ENCODE results near the gene DGKQ.
A peak's percentile ranks its signal among the peaks of the same experiment; 100 is the strongest.

Gene DGKQ

DNA sequence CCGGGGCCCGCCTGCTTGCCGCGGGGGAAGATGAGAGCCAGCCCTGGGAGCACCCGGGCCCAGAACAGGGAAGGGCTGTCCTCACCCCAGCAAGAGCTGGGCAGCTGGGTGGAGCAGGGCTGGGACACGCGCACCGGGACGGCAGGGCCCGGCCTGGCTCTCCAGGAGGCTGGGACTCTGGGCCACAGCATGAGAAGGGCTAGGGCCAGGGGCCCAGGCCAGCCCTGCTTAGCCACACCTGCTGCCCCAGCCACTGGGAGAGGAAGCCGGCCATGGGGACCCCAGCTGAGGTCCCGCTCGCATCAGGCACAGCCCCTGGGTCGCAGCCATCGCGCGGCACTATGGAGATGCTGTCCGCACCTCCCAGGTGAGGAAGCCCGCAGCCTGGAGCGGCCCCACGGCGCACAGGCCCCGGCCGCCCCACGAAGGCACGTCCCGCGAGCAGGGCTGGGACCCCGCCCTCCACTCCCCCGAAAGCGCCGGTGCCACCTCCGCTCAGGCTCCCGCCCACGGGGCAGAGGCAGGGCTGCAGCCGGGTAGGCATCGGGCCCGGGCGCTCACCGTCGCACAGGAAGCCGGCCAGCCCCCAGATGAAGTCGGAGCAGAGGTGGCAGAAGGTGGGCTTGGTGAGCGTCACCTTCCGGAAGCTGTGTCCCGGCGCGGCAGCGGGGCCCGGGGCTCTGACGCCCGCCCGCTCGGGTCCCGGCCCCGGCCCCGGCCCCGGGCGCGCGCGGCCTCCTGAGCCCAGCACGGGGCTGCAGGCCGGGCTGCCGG, 531 bp downstream of the DGKQ start:
- Histone ChIP-seq H3K36me3 (ENCODE audit: control insufficient read depth in 1 of 2, insufficient read depth in 2 of 2, low read length in 2 of 2) (no peaks in the 10 kb centered on the region), H3K27ac (ENCODE audit: low read depth, low read length) (no peak overlapping the region), H3K4me2 (ENCODE audit: low read length) (peak overlapping the region; percentile 78), H4K91ac (ENCODE audit: low read depth, low read length) (peak overlapping the region; percentile 41), H3K79me1 (ENCODE audit: low read length) (peaks cover 4% of the 10 kb centered on the region), H3K27me3 (ENCODE audit: insufficient read depth, low read length) (peaks cover 23% of the 10 kb centered on the region), H3K79me2 (ENCODE audit: control insufficient read depth, insufficient read depth, low read length, poor library complexity) (no peaks in the 10 kb centered on the region), H2BK5ac (ENCODE audit: low read depth, low read length, poor library complexity) (no peak overlapping the region), H3K18ac (ENCODE audit: low read length) (peak overlapping the region; percentile 68), H3K4me3 (ENCODE audit: low read depth, low read length) (peak overlapping the region; percentile 71), H2BK12ac (ENCODE audit: low read length) (peak overlapping the region; percentile 34), H3K14ac (ENCODE audit: low read length) (peak overlapping the region; percentile 85), H4K8ac (ENCODE audit: low read depth, low read length) (peak overlapping the region; percentile 80), H3K23ac (ENCODE audit: low read length) (no peak overlapping the region), H4K12ac (ENCODE audit: low read depth, low read length) (peak overlapping the region; percentile 67), H3K4me1 (ENCODE audit: control insufficient read depth in 1 of 2, insufficient read depth in 2 of 2, low read length in 2 of 2) (peaks cover 9 to 10% of the 10 kb centered on the region in 2 experiments), H3K4ac (ENCODE audit: low read depth, low read length) (peak overlapping the region; percentile 20), H2AFZ (ENCODE audit: insufficient read depth, low read length, poor library complexity) (peak overlapping the region; percentile 94), H3K9me3 (ENCODE audit: insufficient read depth, low read depth, low read length) (peaks cover 23% of the 10 kb centered on the region), H2BK120ac (ENCODE audit: insufficient read depth, low read length, poor library complexity) (no peak overlapping the region), H2AK5ac (ENCODE audit: low read length) (peak overlapping the region; percentile 26), H3K9ac (ENCODE audit: low read length) (peak overlapping the region; percentile 73)
- DNase-seq, result peak in 1 of 2 donors; percentile 22
- no CpG with 5 or more reads among the region's 65 CpGs for WGBS (ENCODE audit: extremely low coverage, insufficient coverage, insufficient read length)

DNA sequence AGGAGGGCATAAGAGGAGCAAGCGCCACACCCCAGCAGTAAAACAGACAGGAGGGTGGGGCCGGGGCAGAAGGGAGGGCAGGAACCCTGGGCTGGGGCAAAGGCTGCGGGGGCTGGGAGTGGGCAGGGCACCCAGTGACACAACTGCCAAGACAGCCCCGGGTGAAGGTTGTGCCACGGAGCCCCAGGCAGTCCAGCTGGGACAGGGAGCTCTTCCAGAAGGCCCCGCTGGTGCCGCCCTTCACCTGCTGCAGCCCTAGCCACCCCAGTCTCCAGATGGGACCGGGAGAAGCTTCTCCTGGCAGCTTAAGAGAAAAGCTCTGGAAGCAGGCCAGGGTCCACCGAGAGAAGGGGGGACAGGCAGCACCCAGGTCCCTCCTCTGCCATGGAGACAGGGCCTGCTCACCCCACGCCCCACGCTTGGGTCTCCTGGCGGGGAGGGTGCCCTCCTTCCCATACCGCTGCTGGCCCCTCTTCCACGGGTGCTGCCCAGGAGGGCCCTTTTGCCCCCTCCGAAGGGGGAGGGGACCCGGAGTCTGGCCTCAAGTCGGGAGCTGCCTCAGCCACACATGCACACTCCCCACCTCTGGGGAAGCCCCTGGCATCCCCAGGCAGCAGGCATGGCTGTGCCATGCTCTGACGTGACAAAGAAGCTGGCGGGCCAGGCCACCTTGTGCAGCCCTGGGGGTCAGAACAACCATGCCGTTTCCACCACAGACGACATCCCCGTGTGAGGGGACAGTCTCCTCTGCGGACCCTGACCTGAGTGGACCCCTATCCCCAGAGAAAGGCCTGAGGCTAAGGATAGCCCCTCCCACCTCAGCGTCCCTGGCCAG, 1.5 kb downstream of the DGKQ start:
- no peaks in the 10 kb centered on the region for H3K36me3 ChIP-seq (ENCODE audit: control insufficient read depth in 1 of 2, insufficient read depth in 2 of 2, low read length in 2 of 2)
- H3K23ac ChIP-seq (ENCODE audit: low read length), result peak overlapping the region; percentile 1
- peaks cover 9 to 13% of the 10 kb centered on the region in 2 experiments for H3K4me1 ChIP-seq (ENCODE audit: control insufficient read depth in 1 of 2, insufficient read depth in 2 of 2, low read length in 2 of 2)
- no peak overlapping the region for H2AFZ ChIP-seq (ENCODE audit: insufficient read depth, low read length, poor library complexity)
- no peak for DNase-seq
- H4K91ac ChIP-seq (ENCODE audit: low read depth, low read length), result no peak overlapping the region
- H3K4me2 ChIP-seq (ENCODE audit: low read length), result peak overlapping the region; percentile 78
- no peak overlapping the region for H2AK5ac ChIP-seq (ENCODE audit: low read length)
- no peak overlapping the region for H4K8ac ChIP-seq (ENCODE audit: low read depth, low read length)
- no peak overlapping the region for H2BK12ac ChIP-seq (ENCODE audit: low read length)
- H3K4me3 ChIP-seq (ENCODE audit: low read depth, low read length), result no peak overlapping the region
- H3K9ac ChIP-seq (ENCODE audit: low read length), result no peak overlapping the region
- no peak overlapping the region for H3K18ac ChIP-seq (ENCODE audit: low read length)
- no CpG with 5 or more reads among the region's 24 CpGs for WGBS (ENCODE audit: extremely low coverage, insufficient coverage, insufficient read length)
- H3K79me2 ChIP-seq (ENCODE audit: control insufficient read depth, insufficient read depth, low read length, poor library complexity), result no peaks in the 10 kb centered on the region
- H3K79me1 ChIP-seq (ENCODE audit: low read length), result peaks cover 4% of the 10 kb centered on the region
- H3K9me3 ChIP-seq (ENCODE audit: insufficient read depth, low read depth, low read length), result peaks cover 23% of the 10 kb centered on the region
- H2BK5ac ChIP-seq (ENCODE audit: low read depth, low read length, poor library complexity), result no peak overlapping the region
- peaks cover 28% of the 10 kb centered on the region for H3K27me3 ChIP-seq (ENCODE audit: insufficient read depth, low read length)
- no peak overlapping the region for H3K4ac ChIP-seq (ENCODE audit: low read depth, low read length)
- H2BK120ac ChIP-seq (ENCODE audit: insufficient read depth, low read length, poor library complexity), result no peak overlapping the region
- no peak overlapping the region for H4K12ac ChIP-seq (ENCODE audit: low read depth, low read length)
- H3K14ac ChIP-seq (ENCODE audit: low read length), result no peak overlapping the region
- H3K27ac ChIP-seq (ENCODE audit: low read depth, low read length), result no peak overlapping the region

DNA sequence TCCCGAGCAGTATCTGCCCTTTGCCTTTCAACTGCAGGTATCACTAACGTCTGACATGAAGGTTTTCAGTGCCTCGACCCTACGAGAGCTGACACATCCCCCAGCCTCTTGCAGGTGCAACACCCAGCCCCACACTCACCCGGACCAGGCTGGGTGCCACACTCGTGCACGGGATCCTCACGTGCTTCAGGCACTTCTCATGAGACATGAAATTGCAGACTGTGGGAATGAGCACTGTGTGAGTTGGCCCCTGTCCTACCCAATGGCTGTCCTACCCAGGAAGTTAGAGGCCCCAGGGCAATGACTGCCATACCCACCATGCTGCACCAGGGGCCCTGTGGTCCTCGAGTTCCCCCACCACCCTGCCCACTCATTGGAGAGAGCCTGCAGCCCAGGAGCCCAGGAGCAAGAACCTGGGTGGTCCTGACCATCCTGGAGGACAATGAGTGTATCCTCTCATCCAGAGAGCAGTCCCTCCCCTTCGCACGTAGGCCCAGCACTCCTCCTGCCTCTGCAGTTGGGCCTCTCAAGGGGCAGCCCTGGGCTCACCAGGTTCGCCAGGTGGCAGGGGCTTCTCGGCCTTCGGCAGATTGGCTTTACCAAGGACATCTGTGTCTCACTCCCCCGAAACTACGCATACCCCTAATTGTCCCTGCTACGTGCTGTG, 2.4 kb downstream of the DGKQ start:
- peaks cover 3 to 6% of the 10 kb centered on the region in 2 experiments for H3K36me3 ChIP-seq (ENCODE audit: control insufficient read depth in 1 of 2, insufficient read depth in 2 of 2, low read length in 2 of 2)
- no CpG with 5 or more reads among the region's 17 CpGs for WGBS (ENCODE audit: extremely low coverage, insufficient coverage, insufficient read length)
- H2AFZ ChIP-seq (ENCODE audit: insufficient read depth, low read length, poor library complexity), result no peak overlapping the region
- H2BK12ac ChIP-seq (ENCODE audit: low read length), result no peak overlapping the region
- no peak overlapping the region for H3K9ac ChIP-seq (ENCODE audit: low read length)
- H2BK5ac ChIP-seq (ENCODE audit: low read depth, low read length, poor library complexity), result no peak overlapping the region
- no peak overlapping the region for H4K12ac ChIP-seq (ENCODE audit: low read depth, low read length)
- H4K91ac ChIP-seq (ENCODE audit: low read depth, low read length), result no peak overlapping the region
- H3K4me2 ChIP-seq (ENCODE audit: low read length), result no peak overlapping the region
- peaks cover 28% of the 10 kb centered on the region for H3K27me3 ChIP-seq (ENCODE audit: insufficient read depth, low read length)
- H3K18ac ChIP-seq (ENCODE audit: low read length), result no peak overlapping the region
- peaks cover 23% of the 10 kb centered on the region for H3K9me3 ChIP-seq (ENCODE audit: insufficient read depth, low read depth, low read length)
- H3K23ac ChIP-seq (ENCODE audit: low read length), result no peak overlapping the region
- no peak overlapping the region for H2AK5ac ChIP-seq (ENCODE audit: low read length)
- H3K79me2 ChIP-seq (ENCODE audit: control insufficient read depth, insufficient read depth, low read length, poor library complexity), result no peaks in the 10 kb centered on the region
- no peak overlapping the region for H3K27ac ChIP-seq (ENCODE audit: low read depth, low read length)
- H2BK120ac ChIP-seq (ENCODE audit: insufficient read depth, low read length, poor library complexity), result no peak overlapping the region
- DNase-seq, result no peak
- no peak overlapping the region for H3K14ac ChIP-seq (ENCODE audit: low read length)
- peaks cover 9 to 13% of the 10 kb centered on the region in 2 experiments for H3K4me1 ChIP-seq (ENCODE audit: control insufficient read depth in 1 of 2, insufficient read depth in 2 of 2, low read length in 2 of 2)
- no peak overlapping the region for H4K8ac ChIP-seq (ENCODE audit: low read depth, low read length)
- H3K4me3 ChIP-seq (ENCODE audit: low read depth, low read length), result no peak overlapping the region
- no peak overlapping the region for H3K4ac ChIP-seq (ENCODE audit: low read depth, low read length)
- peaks cover 4% of the 10 kb centered on the region for H3K79me1 ChIP-seq (ENCODE audit: low read length)

DNA sequence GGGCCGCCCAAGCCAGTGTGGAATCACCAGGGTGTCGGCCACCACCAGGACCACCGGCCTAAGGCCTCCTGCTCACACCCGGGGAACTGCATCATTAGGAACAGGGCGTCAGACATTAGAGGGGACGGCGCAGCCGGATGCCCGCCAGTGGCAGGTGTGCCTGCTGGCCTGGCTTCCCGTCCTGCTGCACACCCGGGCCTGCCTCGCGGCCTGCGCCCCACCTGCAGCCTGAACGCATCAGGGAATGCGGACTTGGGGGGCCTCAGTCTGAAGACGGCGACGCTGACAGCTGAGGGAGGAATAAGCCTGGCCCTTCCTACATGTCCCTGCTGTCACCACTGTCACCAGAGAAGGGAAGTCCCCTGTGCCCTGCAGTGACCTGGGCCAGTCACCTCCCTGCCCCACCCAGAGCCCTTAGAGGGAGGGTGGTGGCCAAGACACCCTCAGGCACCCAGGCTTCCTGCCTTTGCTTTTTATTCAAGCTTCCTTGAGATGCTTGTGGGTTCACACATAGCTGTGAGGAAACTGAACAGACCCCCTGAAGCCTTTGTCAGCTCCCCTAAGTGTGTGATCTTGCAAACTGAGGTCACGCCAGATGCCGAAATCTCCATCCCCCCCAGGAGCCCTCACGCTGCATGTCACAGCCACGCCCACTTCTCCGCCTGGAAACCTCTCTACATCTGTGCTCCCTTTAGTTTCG, 3.2 kb downstream of the DGKQ start:
- Histone ChIP-seq H3K79me2 (ENCODE audit: control insufficient read depth, insufficient read depth, low read length, poor library complexity) (no peaks in the 10 kb centered on the region), H3K9me3 (ENCODE audit: insufficient read depth, low read depth, low read length) (peaks cover 21% of the 10 kb centered on the region), H2BK5ac (ENCODE audit: low read depth, low read length, poor library complexity) (no peak overlapping the region), H3K27me3 (ENCODE audit: insufficient read depth, low read length) (peaks cover 28% of the 10 kb centered on the region), H3K9ac (ENCODE audit: low read length) (no peak overlapping the region), H3K27ac (ENCODE audit: low read depth, low read length) (no peak overlapping the region), H3K18ac (ENCODE audit: low read length) (no peak overlapping the region), H3K14ac (ENCODE audit: low read length) (no peak overlapping the region), H3K79me1 (ENCODE audit: low read length) (peaks cover 4% of the 10 kb centered on the region), H2BK12ac (ENCODE audit: low read length) (no peak overlapping the region), H2BK120ac (ENCODE audit: insufficient read depth, low read length, poor library complexity) (no peak overlapping the region), H4K8ac (ENCODE audit: low read depth, low read length) (no peak overlapping the region), H3K4me2 (ENCODE audit: low read length) (no peak overlapping the region), H3K4ac (ENCODE audit: low read depth, low read length) (no peak overlapping the region), H4K12ac (ENCODE audit: low read depth, low read length) (no peak overlapping the region), H2AFZ (ENCODE audit: insufficient read depth, low read length, poor library complexity) (no peak overlapping the region), H3K23ac (ENCODE audit: low read length) (no peak overlapping the region), H3K4me3 (ENCODE audit: low read depth, low read length) (no peak overlapping the region), H4K91ac (ENCODE audit: low read depth, low read length) (no peak overlapping the region), H3K4me1 (ENCODE audit: control insufficient read depth in 1 of 2, insufficient read depth in 2 of 2, low read length in 2 of 2) (peaks cover 9 to 13% of the 10 kb centered on the region in 2 experiments), H2AK5ac (ENCODE audit: low read length) (no peak overlapping the region), H3K36me3 (ENCODE audit: control insufficient read depth in 1 of 2, insufficient read depth in 2 of 2, low read length in 2 of 2) (peaks cover 5 to 6% of the 10 kb centered on the region in 2 experiments)
- WGBS (ENCODE audit: extremely low coverage, insufficient coverage, insufficient read length), result no CpG with 5 or more reads among the region's 25 CpGs
- DNase-seq, result no peak

Measured in trophoblast cell (in vitro differentiated cells and primary cell).